NK-92 treated with Interleukin-12 subunit alpha and Interleukin-12 subunit beta, amount 100 ng/mL, for 24 hours (cell line): ENCODE results near the gene ABI3.
"Not testable (repeated sequence)": the region's sequence is repeated elsewhere in the genome, so short reads cannot be mapped to it uniquely, and the experiment has no call there.

Experiments
- DNase-seq: peaks from one replicate; lab custom pipeline; 2025; lab: John Stamatoyannopoulos, UW

Gene ABI3

GRCh38 chr17:49210158-49211029 is at the start of gene ABI3, which contains the start of gene GNGT2:
TSS of gene ABI3 (plus strand) at chr17:49210707. CDS start at chr17:49210725, 18 bp downstream.
TSS of gene GNGT2 (minus strand) at chr17:49210574. CDS start at chr17:49207422, 3,152 bp downstream.
- peak; percentile 23 for DNase-seq

GRCh38 chr17:49162866-49163265 is 47.6 kb upstream of the ABI3 start:
- no peak for DNase-seq

- no peak for DNase-seq
Observed at GRCh38 chr17:49165143-49165542, 45.4 kb upstream of the ABI3 start.

- DNase-seq, result no peak
Observed at GRCh38 chr17:49168706-49169105, 41.8 kb upstream of the ABI3 start.

- DNase-seq, result no peak
Observed at GRCh38 chr17:49170216-49170615, 40.3 kb upstream of the ABI3 start.

- not testable (repeated sequence) for DNase-seq
Observed at GRCh38 chr17:49170711-49171110, 39.8 kb upstream of the ABI3 start.

GRCh38 chr17:49175978-49176377 is 34.5 kb upstream of the ABI3 start:
- not testable (repeated sequence) for DNase-seq

- DNase-seq, result peak; percentile 36
Observed at GRCh38 chr17:49180303-49180702, 30.2 kb upstream of the ABI3 start.

- DNase-seq, result no peak
Observed at GRCh38 chr17:49180998-49181635, 29.4 kb upstream of the ABI3 start.

- DNase-seq, result no peak
Observed at GRCh38 chr17:49183341-49183740, 27.2 kb upstream of the ABI3 start.

- DNase-seq, result no peak
Observed at GRCh38 chr17:49183801-49184200, 26.7 kb upstream of the ABI3 start.

GRCh38 chr17:49184522-49184921 is 26.0 kb upstream of the ABI3 start:
- DNase-seq, result not testable (repeated sequence)

GRCh38 chr17:49185381-49185780 is 25.1 kb upstream of the ABI3 start:
- DNase-seq, result not testable (repeated sequence)

GRCh38 chr17:49187301-49187700 is 23.2 kb upstream of the ABI3 start:
- no peak for DNase-seq

GRCh38 chr17:49190932-49191331 is 19.6 kb upstream of the ABI3 start:
- no peak for DNase-seq

- no peak for DNase-seq
Observed at GRCh38 chr17:49191409-49191916, 19.0 kb upstream of the ABI3 start.

- DNase-seq, result peak; percentile 80
Observed at GRCh38 chr17:49191917-49192741, 18.4 kb upstream of the ABI3 start.

GRCh38 chr17:49193513-49194296 is 16.8 kb upstream of the ABI3 start:
- no peak for DNase-seq

- no peak for DNase-seq
Observed at GRCh38 chr17:49194297-49194607, 16.3 kb upstream of the ABI3 start.

- no peak for DNase-seq
Observed at GRCh38 chr17:49195751-49196150, 14.8 kb upstream of the ABI3 start.

GRCh38 chr17:49196520-49196919 is 14.0 kb upstream of the ABI3 start:
- DNase-seq, result no peak
